ENCODE results near the gene OSBPL8.

The OSBPL8 gene

DNA sequence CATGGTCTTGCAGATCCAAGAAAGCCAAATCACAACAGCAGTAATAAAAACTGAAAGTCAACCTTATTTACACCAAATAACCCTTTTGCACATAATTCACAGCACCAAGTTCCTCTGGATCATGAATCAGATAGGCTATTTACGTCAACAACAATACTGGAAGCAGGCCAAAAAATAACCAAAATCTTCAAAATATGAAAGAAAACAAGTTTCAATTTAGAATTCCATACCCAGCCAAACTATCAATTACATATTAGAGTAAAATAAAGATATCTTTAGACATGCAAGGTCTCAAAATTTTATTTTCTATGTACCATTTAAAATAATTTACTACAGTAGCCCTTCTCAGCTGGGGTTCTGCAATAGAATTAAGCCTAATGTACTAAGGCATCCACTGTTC, 134.6 kb downstream of the OSBPL8 start:
- DNase-seq (ENCODE audit: low spot score): no peak
- H3K27ac Mint-ChIP-seq: no peak overlapping the region
- H3K4me1 Mint-ChIP-seq (ENCODE audit: low read depth): peaks cover 14% of the 10 kb centered on the region
- H3K27me3 Mint-ChIP-seq (ENCODE audit: low read depth): no peaks in the 10 kb centered on the region
- no peak overlapping the region for H3K4me3 Mint-ChIP-seq
- peaks cover 41% of the 10 kb centered on the region for H3K36me3 Mint-ChIP-seq (ENCODE audit: low read depth)
- H3K9me3 Mint-ChIP-seq: peaks cover 41% of the 10 kb centered on the region

DNA sequence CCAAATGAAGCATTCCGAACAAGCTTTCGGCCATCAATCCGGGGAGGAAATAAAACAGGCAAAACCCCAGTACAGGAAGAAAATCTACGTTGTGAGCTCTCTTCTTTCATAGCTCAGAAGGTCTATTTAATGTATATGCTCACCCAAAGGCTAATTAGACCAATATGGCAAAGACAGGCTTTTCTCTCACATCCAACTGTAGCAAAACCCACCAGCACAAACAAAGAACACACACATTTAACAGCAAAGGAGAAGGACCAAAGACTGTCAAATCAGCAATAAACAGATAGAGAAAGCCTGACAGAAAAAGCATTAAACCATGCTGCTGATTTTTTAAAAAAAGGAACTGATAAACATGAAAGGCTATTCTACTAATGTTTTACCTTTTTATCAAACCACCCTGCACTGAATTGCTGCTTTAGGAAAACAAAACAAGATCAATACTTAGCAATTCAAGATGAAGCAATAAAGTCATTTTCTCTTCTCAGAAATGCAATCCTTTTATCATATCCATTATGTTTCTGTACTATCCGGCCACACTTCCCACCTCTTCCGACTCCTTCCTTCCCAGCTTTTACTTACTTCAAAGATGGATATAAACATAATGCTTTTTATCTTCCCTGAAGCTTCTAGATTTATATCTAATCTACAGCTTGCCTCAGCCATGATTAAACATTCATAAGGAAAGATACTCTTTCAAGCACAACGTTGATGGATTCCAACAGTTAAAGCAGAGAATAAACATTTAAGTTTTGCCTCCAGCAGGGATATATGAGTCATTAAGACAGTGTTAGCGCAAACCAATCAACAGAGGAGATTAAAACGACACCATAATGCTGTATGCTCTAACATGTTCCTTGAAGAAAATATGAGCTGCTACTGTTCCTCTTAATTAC, 136.8 kb downstream of the OSBPL8 start:
- Mint-ChIP-seq H3K36me3 (ENCODE audit: low read depth) (peaks cover 41% of the 10 kb centered on the region), H3K27ac (no peak overlapping the region), H3K4me3 (no peak overlapping the region), H3K4me1 (ENCODE audit: low read depth) (peaks cover 22% of the 10 kb centered on the region), H3K27me3 (ENCODE audit: low read depth) (no peaks in the 10 kb centered on the region), H3K9me3 (peaks cover 38% of the 10 kb centered on the region)
- DNase-seq (ENCODE audit: low spot score): no peak

DNA sequence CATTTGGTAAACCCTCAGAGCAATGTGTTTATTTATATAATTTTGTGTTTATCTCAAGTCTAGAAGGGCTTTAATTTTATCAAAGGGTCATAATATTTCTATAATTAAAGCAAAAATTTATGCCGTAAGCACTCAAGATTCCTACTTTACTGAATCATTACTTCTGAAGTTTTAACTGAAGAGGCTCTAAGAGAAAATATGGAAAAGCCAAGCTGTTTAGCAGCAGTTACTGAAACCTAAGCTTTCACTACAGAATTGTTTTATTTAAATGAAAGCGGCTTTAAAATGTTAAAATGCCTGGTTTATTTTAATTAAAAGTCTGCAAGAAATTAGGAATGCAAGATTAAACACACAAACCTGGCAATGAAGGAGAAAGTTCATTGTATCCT, 137.4 kb downstream of the OSBPL8 start:
- Mint-ChIP-seq H3K27ac (no peak overlapping the region), H3K36me3 (ENCODE audit: low read depth) (peaks cover 42% of the 10 kb centered on the region), H3K27me3 (ENCODE audit: low read depth) (no peaks in the 10 kb centered on the region), H3K4me1 (ENCODE audit: low read depth) (peaks cover 28% of the 10 kb centered on the region), H3K4me3 (no peak overlapping the region), H3K9me3 (peaks cover 38% of the 10 kb centered on the region)
- no peak for DNase-seq (ENCODE audit: low spot score)

DNA sequence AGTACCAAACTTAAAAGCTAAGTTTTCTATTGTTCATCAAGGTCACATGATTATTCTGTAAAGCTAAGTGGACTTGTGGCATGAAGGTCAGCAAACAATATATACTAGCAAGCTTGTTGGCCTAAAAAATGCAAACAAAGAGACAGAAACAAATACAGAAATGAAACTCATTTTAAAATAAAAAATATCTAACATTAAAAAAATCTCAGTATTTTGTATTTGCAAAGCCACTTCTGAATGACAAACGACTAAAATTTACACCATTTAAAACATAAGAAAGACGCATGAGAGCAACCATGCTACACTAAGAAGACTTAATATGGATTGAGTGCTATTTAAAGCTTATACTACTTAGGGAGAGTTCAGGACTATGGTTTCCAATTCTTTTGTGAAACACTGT, 138.5 kb downstream of the OSBPL8 start:
- Mint-ChIP-seq H3K4me3 (no peak overlapping the region), H3K36me3 (ENCODE audit: low read depth) (peaks cover 35% of the 10 kb centered on the region), H3K27ac (no peak overlapping the region), H3K9me3 (peaks cover 28% of the 10 kb centered on the region), H3K27me3 (ENCODE audit: low read depth) (no peaks in the 10 kb centered on the region), H3K4me1 (ENCODE audit: low read depth) (peaks cover 31% of the 10 kb centered on the region)
- no peak for DNase-seq (ENCODE audit: low spot score)

DNA sequence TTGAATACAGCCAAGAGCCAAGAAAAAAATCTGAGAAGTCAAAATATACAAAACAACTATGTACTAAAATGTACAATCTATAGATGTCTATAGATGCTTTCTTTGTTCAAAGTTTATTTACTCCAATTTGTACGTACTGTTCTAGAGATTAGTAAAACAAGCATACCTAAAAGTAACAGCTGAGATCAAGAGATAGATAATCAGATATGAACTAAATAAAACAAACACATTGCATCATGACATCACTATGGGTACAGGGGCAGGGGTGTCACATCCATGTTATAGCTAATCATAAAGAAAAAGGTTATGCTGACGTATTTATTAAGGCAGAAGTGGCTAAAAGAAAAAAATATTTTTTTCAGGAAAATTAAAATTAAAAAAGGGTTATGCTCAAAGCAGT, 139.3 kb downstream of the OSBPL8 start:
- Mint-ChIP-seq H3K4me1 (ENCODE audit: low read depth) (peaks cover 35% of the 10 kb centered on the region), H3K27ac (no peak overlapping the region), H3K36me3 (ENCODE audit: low read depth) (peaks cover 30% of the 10 kb centered on the region), H3K27me3 (ENCODE audit: low read depth) (no peaks in the 10 kb centered on the region), H3K4me3 (no peak overlapping the region), H3K9me3 (peaks cover 19% of the 10 kb centered on the region)
- no peak for DNase-seq (ENCODE audit: low spot score)

DNA sequence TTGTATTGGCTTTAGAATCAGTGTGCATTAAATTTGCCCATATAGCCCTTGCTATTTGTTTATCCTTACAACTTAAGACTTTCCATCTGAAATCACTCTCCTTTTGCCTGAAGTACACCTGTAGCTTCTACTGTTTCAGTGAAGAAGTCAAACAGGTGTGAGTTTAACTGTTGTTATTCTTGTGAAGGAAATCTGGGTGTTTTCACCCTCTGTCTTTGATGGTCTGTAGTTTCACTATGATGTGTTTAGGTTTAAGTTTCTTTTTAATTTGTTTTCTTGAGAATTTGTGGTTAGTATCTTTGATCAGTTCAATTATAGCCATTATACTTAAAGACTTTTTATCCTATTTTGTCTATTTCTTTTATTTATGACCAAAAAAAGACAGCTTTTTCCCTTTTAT, 142.5 kb downstream of the OSBPL8 start:
- Mint-ChIP-seq H3K27me3 (ENCODE audit: low read depth) (no peaks in the 10 kb centered on the region), H3K36me3 (ENCODE audit: low read depth) (peaks cover 22% of the 10 kb centered on the region), H3K4me1 (ENCODE audit: low read depth) (peaks cover 35% of the 10 kb centered on the region), H3K27ac (peak overlapping the region; percentile 55), H3K4me3 (peak overlapping the region; percentile 9), H3K9me3 (peaks cover 7% of the 10 kb centered on the region)
- DNase-seq (ENCODE audit: low spot score): no peak

DNA sequence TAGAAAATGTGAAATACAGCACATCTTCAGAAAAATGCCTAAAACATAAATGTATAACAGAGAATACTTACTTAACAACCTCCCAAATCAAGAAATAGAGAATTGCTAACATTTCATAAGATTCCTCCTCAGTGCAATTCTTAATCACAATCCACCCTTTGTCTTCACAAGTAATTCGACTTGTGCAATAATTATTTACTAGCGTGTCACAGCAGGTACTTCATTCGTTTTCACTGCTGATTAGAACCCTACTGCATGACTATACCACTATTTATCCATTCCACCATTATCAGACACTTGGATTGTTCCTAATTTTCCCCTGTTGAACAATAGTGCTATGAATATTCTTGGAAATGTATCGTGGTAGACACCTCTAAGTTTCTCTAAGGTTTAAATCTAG, 146.4 kb downstream of the OSBPL8 start:
- Mint-ChIP-seq H3K9me3 (peaks cover 4% of the 10 kb centered on the region), H3K4me1 (ENCODE audit: low read depth) (peaks cover 33% of the 10 kb centered on the region), H3K27ac (no peak overlapping the region), H3K4me3 (no peak overlapping the region), H3K27me3 (ENCODE audit: low read depth) (no peaks in the 10 kb centered on the region), H3K36me3 (ENCODE audit: low read depth) (peaks cover 24% of the 10 kb centered on the region)
- DNase-seq (ENCODE audit: low spot score): no peak

DNA sequence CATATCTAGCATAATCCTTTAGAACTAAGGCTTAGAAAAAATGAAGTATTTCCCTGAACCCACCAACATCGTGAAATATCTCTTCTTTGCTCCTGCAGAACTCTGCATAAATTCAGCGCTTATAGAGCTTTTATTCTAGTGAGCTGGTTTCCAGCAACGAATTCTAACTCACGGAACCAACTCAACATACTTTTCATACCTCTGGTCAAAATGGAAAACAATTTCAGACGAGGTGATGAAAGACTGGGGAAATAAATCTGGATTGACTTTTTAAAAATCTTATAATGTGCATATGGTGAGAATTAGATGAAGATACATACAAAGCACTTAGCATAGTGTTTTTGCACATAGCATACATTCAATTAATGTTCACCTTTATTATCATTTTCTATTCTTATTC, 148.8 kb downstream of the OSBPL8 start:
- peaks cover 4% of the 10 kb centered on the region for H3K9me3 Mint-ChIP-seq
- no peaks in the 10 kb centered on the region for H3K27me3 Mint-ChIP-seq (ENCODE audit: low read depth)
- H3K4me1 Mint-ChIP-seq (ENCODE audit: low read depth): peaks cover 21% of the 10 kb centered on the region
- H3K27ac Mint-ChIP-seq: no peak overlapping the region
- DNase-seq (ENCODE audit: low spot score): no peak
- no peak overlapping the region for H3K4me3 Mint-ChIP-seq
- H3K36me3 Mint-ChIP-seq (ENCODE audit: low read depth): peaks cover 21% of the 10 kb centered on the region

DNA sequence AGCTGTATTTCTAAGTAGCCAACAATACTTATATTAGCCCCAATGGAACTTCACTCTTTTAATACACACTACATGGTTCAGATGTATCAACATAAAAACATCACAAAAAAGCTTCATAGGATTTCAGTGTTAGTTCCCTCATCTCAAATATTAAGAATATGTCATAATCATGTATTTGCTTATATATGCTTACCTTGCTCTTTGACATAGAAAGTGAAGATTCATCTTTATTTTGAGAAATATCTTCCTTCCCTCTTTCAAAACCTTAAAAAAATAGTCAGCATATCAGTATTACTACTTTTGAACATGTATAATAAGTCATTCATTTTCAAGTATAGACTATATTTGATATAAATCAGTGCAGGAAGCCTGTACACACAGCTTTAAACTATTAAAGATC, 149.2 kb downstream of the OSBPL8 start:
- H3K36me3 Mint-ChIP-seq (ENCODE audit: low read depth): peaks cover 23% of the 10 kb centered on the region
- H3K4me1 Mint-ChIP-seq (ENCODE audit: low read depth): peaks cover 19% of the 10 kb centered on the region
- H3K4me3 Mint-ChIP-seq: no peak overlapping the region
- H3K27ac Mint-ChIP-seq: no peak overlapping the region
- no peaks in the 10 kb centered on the region for H3K27me3 Mint-ChIP-seq (ENCODE audit: low read depth)
- DNase-seq (ENCODE audit: low spot score): no peak
- peaks cover 4% of the 10 kb centered on the region for H3K9me3 Mint-ChIP-seq

DNA sequence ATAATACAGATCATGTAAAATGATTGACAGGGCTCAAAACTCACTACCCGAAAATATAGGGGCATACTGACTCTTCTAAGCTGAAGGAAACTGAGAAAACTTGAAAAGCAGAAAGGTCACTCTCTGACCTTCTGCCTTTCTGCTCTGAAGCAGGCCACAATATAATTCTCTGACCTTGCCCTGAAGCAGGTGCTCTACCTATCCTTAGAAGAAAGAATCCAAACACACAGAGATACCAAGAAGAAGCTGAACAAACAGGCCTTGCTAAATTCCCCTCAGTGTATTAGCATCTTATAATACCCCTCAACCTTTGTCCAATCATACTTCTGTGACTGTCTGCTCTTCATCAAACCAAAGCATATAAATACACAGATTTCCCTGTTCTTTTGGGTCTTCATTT, 150.5 kb downstream of the OSBPL8 start:
- DNase-seq (ENCODE audit: low spot score): no peak
- Mint-ChIP-seq H3K9me3 (peaks cover 4% of the 10 kb centered on the region), H3K27ac (no peak overlapping the region), H3K27me3 (ENCODE audit: low read depth) (no peaks in the 10 kb centered on the region), H3K4me3 (no peak overlapping the region), H3K36me3 (ENCODE audit: low read depth) (peaks cover 23% of the 10 kb centered on the region), H3K4me1 (ENCODE audit: low read depth) (peaks cover 13% of the 10 kb centered on the region)

DNA sequence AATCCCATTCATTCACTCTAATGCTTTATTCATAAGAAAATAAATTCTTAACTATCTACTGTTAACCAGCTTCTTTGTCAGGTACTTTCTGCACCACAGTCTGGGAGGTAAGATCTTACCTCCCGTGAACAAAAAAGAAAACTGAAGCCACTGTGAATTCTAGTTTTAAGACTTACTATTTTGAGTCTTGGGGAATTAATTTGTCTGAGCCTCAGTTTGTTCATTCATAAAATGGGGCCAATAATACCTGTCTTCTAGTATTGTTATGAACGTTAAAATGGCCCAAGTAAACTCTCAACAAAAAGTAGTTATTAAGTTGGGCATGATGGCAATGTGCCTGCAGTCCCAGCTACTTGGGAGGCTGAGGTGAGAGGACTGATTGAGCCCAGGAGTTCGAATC, 151.9 kb downstream of the OSBPL8 start:
- DNase-seq (ENCODE audit: low spot score): no peak
- H3K36me3 Mint-ChIP-seq (ENCODE audit: low read depth): peaks cover 17% of the 10 kb centered on the region
- peaks cover 9% of the 10 kb centered on the region for H3K4me1 Mint-ChIP-seq (ENCODE audit: low read depth)
- H3K4me3 Mint-ChIP-seq: no peak overlapping the region
- no peaks in the 10 kb centered on the region for H3K27me3 Mint-ChIP-seq (ENCODE audit: low read depth)
- no peaks in the 10 kb centered on the region for H3K9me3 Mint-ChIP-seq
- no peak overlapping the region for H3K27ac Mint-ChIP-seq

DNA sequence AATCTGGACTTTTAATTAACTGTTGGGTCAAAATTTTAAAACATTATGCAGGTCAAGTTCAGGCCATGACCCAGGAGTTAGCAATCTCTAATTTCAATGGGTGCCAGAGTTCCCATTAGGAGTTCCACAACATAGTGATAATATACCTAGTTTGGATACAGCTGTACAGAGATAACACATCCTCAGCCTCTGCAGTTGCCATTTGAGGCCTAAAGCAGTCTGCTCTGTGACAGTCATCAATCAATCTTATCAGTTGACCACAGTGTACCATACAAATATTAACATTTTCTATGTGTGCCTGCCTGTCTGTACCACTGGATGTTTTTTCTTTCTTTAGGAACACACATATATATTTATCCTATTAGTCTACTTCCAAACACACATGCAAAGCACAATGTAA, 157.3 kb downstream of the OSBPL8 start:
- H3K27ac Mint-ChIP-seq: no peak overlapping the region
- H3K36me3 Mint-ChIP-seq (ENCODE audit: low read depth): peaks cover 24% of the 10 kb centered on the region
- no peak overlapping the region for H3K4me3 Mint-ChIP-seq
- DNase-seq (ENCODE audit: low spot score): no peak
- H3K4me1 Mint-ChIP-seq (ENCODE audit: low read depth): no peaks in the 10 kb centered on the region
- H3K9me3 Mint-ChIP-seq: no peaks in the 10 kb centered on the region
- H3K27me3 Mint-ChIP-seq (ENCODE audit: low read depth): no peaks in the 10 kb centered on the region

DNA sequence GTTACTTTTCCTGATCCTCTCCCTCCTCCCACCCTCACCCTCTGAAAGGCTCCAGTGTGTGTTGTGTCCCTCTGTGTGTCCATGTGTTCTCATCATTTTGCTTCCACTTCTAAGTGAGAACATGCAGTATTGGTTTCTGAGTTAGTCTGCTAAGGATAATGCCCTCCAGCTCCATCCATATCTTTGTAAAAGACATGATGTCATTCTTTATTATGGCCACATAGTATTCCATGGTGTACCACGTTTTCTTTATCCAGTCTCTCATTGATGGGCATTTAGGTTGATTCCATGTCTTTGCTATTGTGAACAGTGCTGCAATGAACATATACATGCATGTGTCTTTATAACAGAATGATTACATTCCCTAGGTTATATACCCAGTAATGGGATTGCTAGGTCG, 159.4 kb downstream of the OSBPL8 start:
- no peak for DNase-seq (ENCODE audit: low spot score)
- no peak overlapping the region for H3K27ac Mint-ChIP-seq
- H3K36me3 Mint-ChIP-seq (ENCODE audit: low read depth): peaks cover 18% of the 10 kb centered on the region
- H3K27me3 Mint-ChIP-seq (ENCODE audit: low read depth): no peaks in the 10 kb centered on the region
- H3K4me3 Mint-ChIP-seq: no peak overlapping the region
- no peaks in the 10 kb centered on the region for H3K4me1 Mint-ChIP-seq (ENCODE audit: low read depth)
- no peaks in the 10 kb centered on the region for H3K9me3 Mint-ChIP-seq

DNA sequence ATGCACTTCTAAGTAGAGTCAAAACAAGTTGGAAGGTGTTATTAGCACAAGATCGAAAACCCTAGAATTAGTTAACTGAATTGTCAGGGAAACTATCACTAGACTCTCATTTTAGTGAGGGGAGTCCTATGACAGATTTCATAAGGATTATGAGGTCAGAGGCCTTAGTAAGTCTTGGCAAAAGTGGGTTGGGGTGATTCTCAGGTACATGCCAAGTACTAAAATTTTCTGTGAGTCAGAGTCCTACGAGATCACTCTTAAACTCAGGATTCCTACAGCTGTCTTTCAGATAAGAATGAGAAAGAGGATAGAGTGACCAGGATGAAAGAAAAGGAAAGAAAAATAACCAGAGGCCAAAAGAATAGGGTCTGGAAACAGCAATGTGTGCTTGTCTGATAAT, 160.5 kb downstream of the OSBPL8 start:
- Mint-ChIP-seq H3K4me1 (ENCODE audit: low read depth) (no peaks in the 10 kb centered on the region), H3K27ac (no peak overlapping the region), H3K9me3 (no peaks in the 10 kb centered on the region), H3K27me3 (ENCODE audit: low read depth) (no peaks in the 10 kb centered on the region), H3K4me3 (no peak overlapping the region), H3K36me3 (ENCODE audit: low read depth) (peaks cover 21% of the 10 kb centered on the region)
- no peak for DNase-seq (ENCODE audit: low spot score)

DNA sequence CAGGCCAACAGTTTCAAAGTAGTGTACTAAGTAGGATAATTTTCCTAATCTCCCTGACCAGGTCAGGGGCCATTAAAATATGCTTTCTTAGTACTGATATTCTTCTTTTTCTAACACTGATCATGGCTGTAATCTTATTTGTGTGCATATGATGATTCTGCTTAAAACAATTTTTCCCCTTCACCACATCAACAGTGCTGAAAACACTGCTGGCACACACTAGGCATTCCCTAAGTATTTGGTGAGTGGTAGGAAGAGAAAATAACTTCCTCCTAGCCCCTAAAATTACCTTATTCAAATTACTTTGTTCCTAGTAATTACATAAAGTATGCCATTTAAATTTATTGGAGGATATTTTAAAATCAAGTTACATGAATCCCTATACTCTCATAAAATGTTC, 161.5 kb downstream of the OSBPL8 start:
- H3K27ac Mint-ChIP-seq: no peak overlapping the region
- H3K4me1 Mint-ChIP-seq (ENCODE audit: low read depth): no peaks in the 10 kb centered on the region
- no peak overlapping the region for H3K4me3 Mint-ChIP-seq
- DNase-seq (ENCODE audit: low spot score): no peak
- H3K36me3 Mint-ChIP-seq (ENCODE audit: low read depth): peaks cover 20% of the 10 kb centered on the region
- H3K27me3 Mint-ChIP-seq (ENCODE audit: low read depth): no peaks in the 10 kb centered on the region
- no peaks in the 10 kb centered on the region for H3K9me3 Mint-ChIP-seq

Measured in T-helper 2 cell treated with Interferon-gamma antibody and Interleukin-4, amounts not matched to agents 5 μg/mL and 100 μg/mL, for 36 hours (primary cell).